22Rv1 (cell line): ENCODE measurements around the gene MPZL2.

Source experiments
- CTCF ChIP-seq: fragments of 450-650 bp; IDR thresholded peaks from 2 replicates; pipeline ENCODE4 v1.5.1; 2017; ENCODE audit warnings: mild to moderate bottlenecking
- ZFX ChIP-seq: fragments of 450-650 bp; IDR thresholded peaks from 2 replicates; pipeline ENCODE4 v1.6.1; 2017; ENCODE audit warnings: antibody characterized with exemption, borderline replicate concordance

- TF ChIP-seq CTCF (no peak), ZFX (no peak)
Observed at GRCh38 chr11:118207079-118207478, 57.0 kb downstream of the MPZL2 start.
